HG02798 (cell line): ENCODE results near the gene SMCO1.
"Not testable (repeated sequence)": the region's sequence is repeated elsewhere in the genome, so short reads cannot be mapped to it uniquely, and the experiment has no call there.

Experiments
- ATAC-seq: cut with Tn5 transposase; IDR thresholded peaks from one replicate; pipeline ENCODE4 v1.9.1; 2021; ENCODE audit warnings: mild to moderate bottlenecking; ENCODE audit not compliant: unreplicated experiment, poor library complexity

SMCO1 gene, protein sequence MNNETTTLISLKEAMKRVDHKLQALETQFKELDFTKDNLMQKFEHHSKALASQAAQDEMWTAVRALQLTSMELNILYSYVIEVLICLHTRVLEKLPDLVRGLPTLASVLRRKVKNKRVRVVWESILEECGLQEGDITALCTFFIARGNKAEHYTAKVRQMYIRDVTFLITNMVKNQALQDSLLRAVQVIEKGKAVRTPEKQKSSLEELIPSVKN

DNA sequence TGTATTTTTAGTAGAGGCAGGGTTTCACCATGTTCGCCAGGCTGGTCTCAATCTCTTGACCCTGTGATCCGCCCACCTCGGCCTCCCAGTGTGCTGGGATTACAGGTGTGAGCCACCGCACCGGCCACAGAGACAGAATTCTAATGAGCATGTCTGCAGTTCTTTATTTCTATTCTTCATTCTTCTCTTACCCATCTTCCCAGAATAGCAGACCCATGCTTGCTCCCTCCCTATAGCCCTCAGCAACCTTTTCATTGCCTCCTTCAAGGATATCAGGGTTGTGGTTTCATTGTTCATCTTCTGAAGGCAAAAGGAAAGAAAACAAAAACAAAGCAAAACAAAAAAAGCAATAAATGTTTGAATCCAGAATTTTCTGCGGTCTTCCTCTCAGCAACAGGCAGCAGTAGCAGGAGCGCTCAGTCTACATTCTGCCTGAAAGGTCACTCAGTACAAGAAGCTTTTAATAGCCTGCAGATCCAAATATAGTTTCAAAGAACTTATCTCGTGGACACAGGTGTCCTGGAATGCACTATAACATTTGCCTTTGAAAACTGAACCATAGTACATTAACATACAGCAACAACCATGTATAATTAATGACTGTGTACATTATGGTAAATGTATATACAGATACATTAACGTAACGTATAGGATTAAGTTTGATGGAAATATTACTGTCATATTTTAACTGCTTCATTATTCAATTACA lies at the start of gene SMCO1:
TSS of gene SMCO1 (minus strand) at position 434 of the 709 bp plus-strand sequence. CDS start at position 297, 137 bp downstream.
- no peak for ATAC-seq

GRCh38 chr3:196563721-196564225 lies 48.6 kb upstream of the SMCO1 start:
- no peak for ATAC-seq

DNA sequence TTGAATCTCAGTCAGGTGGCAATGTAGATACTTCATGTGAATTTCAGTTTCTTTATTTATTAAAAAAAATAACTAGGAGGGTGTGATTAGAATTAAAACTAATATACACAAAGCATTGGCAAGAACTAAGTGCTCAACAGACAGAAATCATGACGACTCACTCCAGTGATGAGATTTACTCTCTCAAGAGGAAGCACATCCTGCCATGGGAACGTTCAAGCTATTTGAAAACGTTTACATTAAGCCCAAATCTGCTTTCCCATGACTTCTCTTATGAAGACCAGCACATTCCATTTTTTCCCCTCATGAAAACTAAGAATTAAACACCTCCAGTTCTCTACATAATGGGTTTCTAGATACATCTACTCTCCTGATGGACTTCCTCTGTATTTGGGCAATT lies 44.7 kb upstream of the SMCO1 start:
- no peak for ATAC-seq

DNA sequence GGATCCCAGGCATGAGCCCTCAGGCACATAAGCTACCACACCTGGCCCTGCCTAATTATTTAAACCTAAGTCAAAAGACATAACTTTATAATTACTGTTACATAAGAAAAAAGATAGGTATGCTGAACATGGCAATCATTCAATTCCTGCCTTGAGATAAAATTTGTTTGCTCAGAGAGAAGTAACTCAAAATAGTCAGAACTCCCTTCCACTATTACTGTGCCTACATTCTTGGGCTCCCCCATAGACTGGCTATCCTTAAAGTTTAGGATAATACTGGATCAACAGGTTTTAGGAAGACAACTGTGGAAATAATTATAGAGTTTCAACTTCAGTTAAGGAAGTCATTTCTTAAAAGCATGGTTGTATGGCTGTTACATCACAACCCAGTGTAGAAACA lies 43.3 kb upstream of the SMCO1 start:
- ATAC-seq: no peak

GRCh38 chr3:196557236-196557635 lies 42.1 kb upstream of the SMCO1 start:
- no peak for ATAC-seq

- no peak for ATAC-seq
These were observed 40.1 kb upstream of the SMCO1 start for GRCh38 chr3:196555295-196555694.

GRCh38 chr3:196554205-196554604 lies 39.1 kb upstream of the SMCO1 start:
- ATAC-seq: no peak

DNA sequence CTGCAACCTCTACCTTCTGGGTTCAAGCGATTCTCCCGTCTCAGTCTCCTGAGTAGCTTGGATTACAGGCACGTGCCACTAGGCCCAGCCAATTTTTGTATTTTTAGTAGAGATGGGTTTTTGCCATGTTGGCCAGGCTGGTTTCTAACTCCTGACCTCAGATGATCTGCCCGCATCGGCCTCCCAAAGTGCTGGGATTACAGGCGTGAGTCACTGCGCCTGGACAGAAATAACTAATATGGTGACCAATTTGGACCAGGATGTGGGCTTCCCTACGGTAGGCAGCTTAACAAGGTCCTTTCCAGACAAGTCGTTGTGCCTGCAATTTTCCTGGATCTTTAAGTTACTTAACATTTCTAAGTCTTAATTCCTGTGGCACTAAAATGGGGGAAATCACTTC lies 38.4 kb upstream of the SMCO1 start:
- no peak for ATAC-seq

DNA sequence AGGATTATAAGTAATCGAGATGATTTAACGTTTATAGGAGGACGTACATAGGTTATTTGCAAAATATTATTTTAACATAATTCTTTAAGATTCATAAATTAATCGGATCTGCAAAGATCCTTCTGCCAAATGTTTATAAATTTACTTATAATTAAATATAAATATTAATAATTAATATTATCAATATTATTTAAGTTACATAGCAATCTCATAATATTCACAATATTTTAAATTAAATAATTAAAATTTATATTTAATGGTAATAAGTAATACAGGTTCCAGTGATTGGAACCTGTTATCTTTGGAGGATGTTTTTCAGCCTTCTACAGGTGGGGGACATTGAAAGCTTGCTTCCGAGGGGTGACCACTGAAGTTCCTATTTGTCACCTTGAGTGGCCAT lies 37.1 kb upstream of the SMCO1 start:
- ATAC-seq: no peak

- not testable (repeated sequence) for ATAC-seq
These were observed 35.0 kb upstream of the SMCO1 start for GRCh38 chr3:196550172-196550571.

DNA sequence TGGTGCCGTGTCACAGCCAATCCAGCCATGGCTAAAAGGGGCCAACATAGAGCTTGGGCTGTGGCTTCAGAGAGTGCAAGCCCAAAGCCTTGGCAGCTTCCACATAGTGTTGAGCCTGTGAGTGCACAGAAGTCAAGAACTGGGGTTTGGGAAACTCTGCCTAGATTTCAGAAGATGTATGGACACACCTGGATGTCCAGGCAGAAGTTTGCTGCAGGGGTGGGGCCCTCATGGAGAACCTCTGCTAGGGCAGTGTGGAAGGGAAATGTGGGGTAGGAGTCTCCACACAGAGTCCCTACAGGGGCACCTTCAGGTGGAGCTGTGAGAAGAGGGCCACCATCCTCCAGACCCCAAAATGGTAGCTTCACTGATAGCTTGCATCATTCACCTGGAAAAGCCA lies 34.2 kb upstream of the SMCO1 start:
- ATAC-seq: not testable (repeated sequence)

- ATAC-seq: no peak
These were observed 31.9 kb upstream of the SMCO1 start for GRCh38 chr3:196547067-196547466.

GRCh38 chr3:196546537-196546936 lies 31.4 kb upstream of the SMCO1 start:
- no peak for ATAC-seq

- ATAC-seq: no peak
These were observed 29.4 kb upstream of the SMCO1 start for GRCh38 chr3:196544491-196544992.

DNA sequence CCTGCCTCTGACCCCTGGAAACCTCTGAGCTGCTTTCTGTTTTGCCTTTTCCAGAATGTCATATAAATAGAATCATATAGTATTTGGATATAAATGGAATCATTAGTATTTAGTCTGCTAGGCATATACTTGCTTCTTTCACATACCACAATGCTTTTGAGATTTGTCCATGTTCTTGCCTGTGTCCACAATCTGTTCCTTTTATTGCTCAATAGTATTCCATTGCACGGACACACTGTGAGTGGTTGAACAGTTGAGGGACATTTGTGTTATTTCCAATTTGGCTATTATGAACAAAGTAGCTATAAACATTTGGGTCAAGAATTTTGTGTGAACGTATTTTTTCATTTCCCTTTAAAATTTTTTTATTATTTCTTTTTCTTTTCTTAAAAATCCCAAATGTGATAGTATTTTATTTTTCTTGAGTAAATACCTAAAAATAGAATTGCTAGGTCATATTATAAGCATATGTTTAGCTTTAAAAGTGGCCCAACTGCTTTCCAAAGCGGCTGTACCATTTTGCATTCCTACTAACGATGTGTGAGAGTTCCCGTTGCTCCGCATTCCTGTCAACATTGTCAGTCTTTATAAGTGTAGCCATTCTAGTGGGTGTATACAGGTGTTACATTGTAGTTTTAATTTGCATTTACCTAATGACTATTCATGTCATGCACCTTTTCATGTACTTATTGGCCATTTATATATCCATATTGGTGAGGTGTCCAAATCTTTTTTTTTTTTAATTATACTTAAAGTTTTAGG lies 26.7 kb upstream of the SMCO1 start:
- no peak for ATAC-seq

DNA sequence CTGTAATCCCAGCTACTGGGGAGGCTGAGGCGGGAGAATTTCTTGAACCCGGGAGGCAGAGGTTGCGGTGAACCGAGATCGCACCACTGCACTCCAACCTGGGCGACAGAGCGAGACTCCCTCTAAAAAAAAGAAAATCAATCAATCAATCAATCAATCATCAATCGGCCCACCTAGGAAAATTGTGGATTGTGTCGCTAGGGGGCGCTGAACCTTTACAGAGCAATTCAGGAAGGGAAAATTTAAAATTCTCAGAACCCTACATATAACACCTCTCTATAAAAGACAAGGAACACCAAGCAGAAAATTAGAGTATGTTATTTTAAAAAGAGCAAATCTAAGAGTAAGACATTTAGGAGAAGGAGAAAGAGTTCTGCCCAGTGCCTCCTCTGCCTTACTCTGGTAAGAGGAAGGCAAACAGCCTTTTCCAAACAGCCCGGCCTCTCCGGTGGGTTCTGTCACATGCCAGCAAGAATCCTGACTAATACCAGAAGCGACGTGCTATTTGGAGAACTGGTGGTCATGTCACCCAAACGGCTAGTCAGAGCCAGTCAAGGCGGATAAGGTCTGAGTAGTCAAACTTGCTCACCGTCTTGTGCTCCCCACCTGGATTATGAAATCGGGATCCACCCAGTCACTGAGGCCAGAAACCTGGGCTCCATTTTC lies 22.3 kb upstream of the SMCO1 start:
- no peak for ATAC-seq

DNA sequence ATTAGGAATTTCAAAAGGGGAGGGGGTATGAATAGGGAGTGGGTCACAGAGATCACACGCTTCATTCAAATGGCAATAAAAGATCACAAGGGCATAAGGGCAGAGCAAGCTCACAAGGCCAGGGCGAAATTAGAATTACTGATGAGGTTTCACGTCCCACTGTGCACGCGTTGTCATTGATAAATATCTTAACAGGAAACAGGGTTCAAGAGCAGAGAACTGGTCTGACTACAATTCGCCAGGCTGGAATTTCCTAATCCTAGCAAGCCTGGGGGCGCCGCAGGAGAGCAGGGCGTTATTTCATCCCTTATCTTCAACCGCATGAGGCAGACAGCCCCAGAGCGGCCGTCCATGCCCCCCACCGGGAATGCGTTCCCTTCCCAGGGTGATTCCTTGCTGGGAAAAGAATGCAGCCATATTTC lies 18.1 kb upstream of the SMCO1 start:
- no peak for ATAC-seq

DNA sequence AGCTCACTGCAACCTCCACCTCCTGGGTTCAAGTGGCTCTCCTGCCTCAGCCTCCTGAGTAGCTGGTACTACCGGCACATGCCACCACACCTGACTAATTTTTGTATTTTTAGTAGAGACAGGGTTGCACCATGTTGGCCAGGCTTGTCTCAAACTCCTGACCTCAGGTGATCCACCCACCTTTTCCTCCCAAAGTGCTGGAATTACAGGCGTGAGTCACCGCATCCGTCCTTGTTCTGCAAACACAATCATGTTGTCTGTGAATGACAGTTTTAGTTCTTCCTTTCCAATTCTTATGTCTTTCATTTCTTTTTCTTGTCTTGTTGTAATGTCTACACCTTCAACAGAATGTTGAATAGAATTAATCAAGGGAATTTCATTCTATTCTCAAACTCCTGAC lies 16.3 kb upstream of the SMCO1 start:
- ATAC-seq: no peak

- peak; percentile 90 for ATAC-seq
These were observed 13.6 kb upstream of the SMCO1 start for GRCh38 chr3:196528639-196529233.

DNA sequence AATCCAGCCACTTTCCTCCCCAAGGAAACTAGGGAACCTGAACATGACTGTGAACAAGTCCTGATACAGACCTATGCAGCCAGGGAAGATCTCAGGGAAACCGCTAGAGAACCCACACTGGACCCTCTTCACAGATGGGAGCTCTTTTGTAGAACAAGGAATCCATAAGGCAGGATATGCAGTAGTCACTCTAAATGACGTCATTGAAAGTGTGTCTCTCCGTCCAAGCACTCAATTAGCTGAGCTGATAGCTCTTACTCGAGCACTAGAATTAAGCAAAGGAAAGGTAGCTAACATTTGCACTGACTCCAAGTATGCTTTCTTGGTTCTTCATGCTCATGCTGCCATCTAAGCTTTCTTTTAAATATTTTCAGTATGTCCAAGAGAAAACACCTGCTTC lies 10.0 kb upstream of the SMCO1 start:
- no peak for ATAC-seq
